Keratinocyte (primary cell): Measurements from ENCODE around the gene SNX14. TPM values are rescaled to one million over a fixed set of nuclear protein-coding genes. Genes with fewer than 3 reads are reported as not detected.

ENCODE experiments used
- DNase-seq: peaks from one replicate; pipeline ENCODE4 v3.0.0-alpha.2; 2011; ENCODE audit warnings: low read depth, missing footprints, low spot score
- FAIRE-seq: peaks from 2 replicates; lab custom pipeline; 2011; peaks lifted over from hg19 to GRCh38; lab: Jason Lieb, UNC
- H2AFZ ChIP-seq: 2 replicates; pipeline ENCODE4 v1.6.0; 2012; ENCODE audit warnings: low read length, control low read depth, inconsistent platforms; ENCODE audit not compliant: control insufficient read depth
- H3K27ac ChIP-seq: 2 replicates; pipeline ENCODE4 v1.5.1; 2011; ENCODE audit warnings: low read length; ENCODE audit not compliant: control insufficient read depth, insufficient read depth
- H3K27me3 ChIP-seq: 3 replicates; pipeline ENCODE4 v1.6.0; 2011; ENCODE audit warnings: low read length; ENCODE audit not compliant: control insufficient read depth, insufficient read depth; ENCODE audit errors: extremely low read depth
- H3K36me3 ChIP-seq, 2 experiments: 2 replicates in 1 of 2; 3 replicates in 1 of 2; pipeline ENCODE4 v1.5.1; 2011; ENCODE audit warnings: low read length in 2 of 2, mild to moderate bottlenecking in 1 of 2; ENCODE audit not compliant: control insufficient read depth in 2 of 2, insufficient read depth in 2 of 2; ENCODE audit errors: extremely low read depth in 1 of 2
- H3K4me1 ChIP-seq: 3 replicates; pipeline ENCODE4 v1.5.1; 2011; ENCODE audit warnings: low read length; ENCODE audit not compliant: control insufficient read depth, insufficient read depth; ENCODE audit errors: extremely low read depth
- H3K4me2 ChIP-seq: 3 replicates; pipeline ENCODE4 v1.6.0; 2011; ENCODE audit warnings: low read depth, low read length; ENCODE audit not compliant: control insufficient read depth, insufficient read depth; ENCODE audit errors: extremely low read depth
- H3K4me3 ChIP-seq, 3 experiments: fragments of 200-600 bp in 1 of 3; sonication (generic) in 1 of 3; 2 replicates in 2 of 3; 3 replicates in 1 of 3; pipeline ENCODE4 v1.5.1; 2011 to 2016; ENCODE audit warnings: low read length in 3 of 3, mild to moderate bottlenecking in 3 of 3, control low read depth in 2 of 3, inconsistent platforms in 1 of 3, low read depth in 1 of 3, mixed read lengths in 1 of 3, mixed run types in 1 of 3, moderate library complexity in 1 of 3; ENCODE audit not compliant: control insufficient read depth in 2 of 3, insufficient read depth in 2 of 3; ENCODE audit errors: extremely low read depth in 1 of 3
- H3K79me2 ChIP-seq: 2 replicates; pipeline ENCODE4 v1.6.0; 2012; ENCODE audit warnings: low read length; ENCODE audit not compliant: control insufficient read depth, insufficient read depth
- H3K9ac ChIP-seq: 3 replicates; pipeline ENCODE4 v1.6.0; 2011; ENCODE audit warnings: low read length; ENCODE audit not compliant: control insufficient read depth, insufficient read depth; ENCODE audit errors: extremely low read depth
- H3K9me1 ChIP-seq: 3 replicates; pipeline ENCODE4 v1.6.0; 2011; ENCODE audit warnings: low read length; ENCODE audit not compliant: control insufficient read depth, insufficient read depth; ENCODE audit errors: extremely low read depth
- H3K9me3 ChIP-seq: 2 replicates; pipeline ENCODE4 v1.5.1; 2012; ENCODE audit warnings: low read depth, low read length; ENCODE audit not compliant: control insufficient read depth
- H4K20me1 ChIP-seq: 3 replicates; pipeline ENCODE4 v1.6.0; 2011; ENCODE audit warnings: low read length; ENCODE audit not compliant: control insufficient read depth, insufficient read depth; ENCODE audit errors: extremely low read depth
- EZH2 ChIP-seq: IDR thresholded peaks from one replicate; pipeline ENCODE4 v1.6.1; 2012; ENCODE audit warnings: inconsistent platforms, mild to moderate bottlenecking, low read length, moderate library complexity
- dilution Hi-C: fragments of 300-500 bp; cut with MboI; formaldehyde crosslinking; loops from one replicate; pipeline ENCODE4 v1.7.0; 2020; ENCODE audit warnings: low sequenced_read_pairs; ENCODE audit not compliant: extremely low pct_ligation_motif_present
- polyA plus RNA-seq, 5 experiments: library from polyadenylated mRNA; depleted of rRNA in 3 of 5; stranded (reverse) in 3 of 5; stranded (forward) in 1 of 5; unstranded in 1 of 5; fragments of >200 nt; gene quantifications; 1 replicate in 1 of 5; 2 replicates in 3 of 5; 3 replicates in 1 of 5; pipeline versions ENCODE4 v1.2.1 to v1.2.3, GENCODE V29; 2011 to 2012; ENCODE audit warnings: missing spikeins in 2 of 5, low read depth in 1 of 5, low replicate concordance in 1 of 5
- TF ChIP-seq, protein P1 (sequence below), 3 experiments: IDR thresholded peaks in 1 of 3; conservative IDR thresholded peaks in 1 of 3; optimal IDR thresholded peaks in 1 of 3; 2 replicates in 2 of 3; 3 replicates in 1 of 3; pipeline versions ENCODE3 to v1.5.1; 2011; ENCODE audit warnings: low read length in 3 of 3, mild to moderate bottlenecking in 3 of 3, moderate library complexity in 2 of 3, control low read depth in 1 of 3, inconsistent platforms in 1 of 3; ENCODE audit not compliant: insufficient read depth in 2 of 3; ENCODE audit errors: extremely low read depth in 1 of 3

SNX14 gene
- polyA plus RNA-seq, 1 donor (not counting 4 experiments of a cell fraction or from before 2014, with no cell fraction given): 97.5 TPM

DNA sequence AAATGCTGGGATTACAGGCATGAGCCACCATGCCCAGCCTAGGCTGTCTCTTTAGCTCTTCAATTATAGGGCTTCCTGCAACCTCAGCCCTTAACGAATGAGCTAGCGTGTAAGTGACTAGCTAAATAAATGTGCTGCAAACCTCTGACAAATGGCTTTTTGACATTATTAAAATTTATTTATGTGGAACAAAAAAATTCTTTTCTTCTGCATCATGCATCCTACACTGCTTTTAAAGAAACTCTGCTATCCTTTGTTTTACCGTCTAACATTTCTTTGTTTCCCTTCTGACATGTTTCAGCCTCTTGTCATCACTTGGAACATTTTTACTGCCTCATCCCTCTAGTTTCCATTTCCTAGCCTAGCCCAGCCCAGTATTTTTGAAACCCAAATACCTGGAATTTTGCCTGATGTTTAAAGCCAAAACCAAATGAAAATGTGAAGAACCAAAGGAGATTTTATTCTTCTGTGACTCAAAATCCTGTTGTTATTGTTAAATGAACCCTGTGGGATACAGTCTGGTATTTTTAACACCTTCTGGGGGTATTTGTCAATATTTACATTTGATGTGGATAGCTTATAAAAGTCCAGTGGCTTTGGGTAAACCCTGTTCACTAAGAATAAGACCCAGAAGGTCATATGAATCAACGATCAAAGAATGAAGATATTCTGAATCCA, 134.3 kb downstream of the SNX14 start:
- FAIRE-seq (peak; percentile 41), DNase-seq (no peak)
- H3K4me2 ChIP-seq: peak overlapping the region; percentile 49
- H3K36me3 ChIP-seq: peaks cover 4 to 29% of the 10 kb centered on the region in 2 experiments
- H3K4me1 ChIP-seq: peaks cover 99% of the 10 kb centered on the region
- no peaks in the 10 kb centered on the region for H3K27me3 ChIP-seq
- no peaks in the 10 kb centered on the region for H4K20me1 ChIP-seq
- dilution Hi-C loops: no loop called here
- peaks cover 57% of the 10 kb centered on the region for H3K79me2 ChIP-seq
- TF ChIP-seq, protein P1, sequence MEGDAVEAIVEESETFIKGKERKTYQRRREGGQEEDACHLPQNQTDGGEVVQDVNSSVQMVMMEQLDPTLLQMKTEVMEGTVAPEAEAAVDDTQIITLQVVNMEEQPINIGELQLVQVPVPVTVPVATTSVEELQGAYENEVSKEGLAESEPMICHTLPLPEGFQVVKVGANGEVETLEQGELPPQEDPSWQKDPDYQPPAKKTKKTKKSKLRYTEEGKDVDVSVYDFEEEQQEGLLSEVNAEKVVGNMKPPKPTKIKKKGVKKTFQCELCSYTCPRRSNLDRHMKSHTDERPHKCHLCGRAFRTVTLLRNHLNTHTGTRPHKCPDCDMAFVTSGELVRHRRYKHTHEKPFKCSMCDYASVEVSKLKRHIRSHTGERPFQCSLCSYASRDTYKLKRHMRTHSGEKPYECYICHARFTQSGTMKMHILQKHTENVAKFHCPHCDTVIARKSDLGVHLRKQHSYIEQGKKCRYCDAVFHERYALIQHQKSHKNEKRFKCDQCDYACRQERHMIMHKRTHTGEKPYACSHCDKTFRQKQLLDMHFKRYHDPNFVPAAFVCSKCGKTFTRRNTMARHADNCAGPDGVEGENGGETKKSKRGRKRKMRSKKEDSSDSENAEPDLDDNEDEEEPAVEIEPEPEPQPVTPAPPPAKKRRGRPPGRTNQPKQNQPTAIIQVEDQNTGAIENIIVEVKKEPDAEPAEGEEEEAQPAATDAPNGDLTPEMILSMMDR (optimal IDR thresholded peaks at IDR 0.05 in 1 of 3, IDR thresholded peaks at IDR 0.05 in 1 of 3, conservative IDR thresholded peaks at IDR 0.05 in 1 of 3; ENCODE audit: extremely low read depth in 1 of 3, insufficient read depth in 2 of 3, low read length in 3 of 3): no peak
- no peak for TF ChIP-seq EZH2
- H3K9me3 ChIP-seq: no peaks in the 10 kb centered on the region
- no peak overlapping the region for H2AFZ ChIP-seq
- H3K9me1 ChIP-seq: no peaks in the 10 kb centered on the region
- H3K4me3 ChIP-seq: peak overlapping the region in 1 of 3 experiments; percentile 0
- H3K27ac ChIP-seq: peak overlapping the region; percentile 66
- peak overlapping the region; percentile 47 for H3K9ac ChIP-seq

DNA sequence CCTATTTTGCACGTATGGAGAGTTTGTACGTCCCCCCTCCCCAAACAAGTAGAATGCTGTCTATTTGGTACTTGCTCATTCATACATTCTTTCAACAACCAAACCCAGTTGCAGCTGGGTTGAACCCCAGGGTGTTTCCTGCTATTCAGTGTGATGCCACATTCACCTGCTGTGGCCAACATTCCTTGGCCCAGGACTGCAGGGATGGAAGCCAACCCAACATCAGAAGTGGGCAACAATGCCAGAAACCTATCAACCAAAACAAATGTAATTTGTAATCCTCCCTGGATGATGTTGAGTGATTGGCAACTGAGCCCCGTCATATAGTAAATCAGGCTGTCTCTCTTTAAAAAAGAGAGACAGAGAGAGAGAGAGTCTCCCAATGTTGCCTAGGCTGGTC, 134.9 kb downstream of the SNX14 start:
- TF ChIP-seq EZH2: no peak
- TF ChIP-seq, protein P1 (optimal IDR thresholded peaks at IDR 0.05 in 1 of 3, IDR thresholded peaks at IDR 0.05 in 1 of 3, conservative IDR thresholded peaks at IDR 0.05 in 1 of 3; ENCODE audit: extremely low read depth in 1 of 3, insufficient read depth in 2 of 3, low read length in 3 of 3): no peak
- Histone ChIP-seq H3K9me1 (no peaks in the 10 kb centered on the region), H3K27ac (peak overlapping the region; percentile 54), H2AFZ (no peak overlapping the region), H3K36me3 (peaks cover 4 to 33% of the 10 kb centered on the region in 2 experiments), H3K4me3 (peak overlapping the region in 1 of 3 experiments; percentile 0), H3K9ac (no peak overlapping the region), H4K20me1 (no peaks in the 10 kb centered on the region), H3K9me3 (no peaks in the 10 kb centered on the region), H3K4me2 (peak overlapping the region; percentile 49), H3K79me2 (peaks cover 63% of the 10 kb centered on the region), H3K27me3 (no peaks in the 10 kb centered on the region), H3K4me1 (peaks cover 100% of the 10 kb centered on the region)
- FAIRE-seq (peak; percentile 32), DNase-seq (no peak)
- dilution Hi-C loops: no loop called here
